T-helper 2 cell treated with Interferon-gamma antibody and Interleukin-4, amounts not matched to agents 100 ng/mL and 5 ng/mL, for 36 hours (primary cell): ENCODE results near the gene PGRMC2. TPM values are rescaled to one million over a fixed set of nuclear protein-coding genes. Genes with fewer than 3 reads are reported as not detected.

Experiments
- intact Hi-C: fragments of 100-400 bp; cut with micrococcal nuclease; formaldehyde crosslinking; loops from one replicate; pipeline ENCODE4 v1.15.1; 2023
- total RNA-seq: library from RNA; stranded (reverse); gene quantifications from 2 replicates; pipeline ENCODE4 v1.2.3, GENCODE V29; 2022

Gene PGRMC2
- total RNA-seq, 1 donor from 2014 or later, result 36.9 TPM

GRCh38 chr4:128299848-128300247, 12.2 kb upstream of the PGRMC2 start:
- intact Hi-C loops, result no loop called here

- intact Hi-C loops, result no loop called here
Measured at GRCh38 chr4:128298852-128299251, 11.2 kb upstream of the PGRMC2 start.

GRCh38 chr4:128298146-128298758, 10.6 kb upstream of the PGRMC2 start:
- intact Hi-C loops, result no loop called here

- intact Hi-C loops, result no loop called here
Measured at GRCh38 chr4:128295255-128295654, 7.6 kb upstream of the PGRMC2 start.

- intact Hi-C loops, result no loop called here
Measured at GRCh38 chr4:128294464-128294863, 6.9 kb upstream of the PGRMC2 start.

- intact Hi-C loops, result no loop called here
Measured at GRCh38 chr4:128292349-128292748, 4.7 kb upstream of the PGRMC2 start.

- intact Hi-C loops, result no loop called here
Measured at GRCh38 chr4:128291096-128291495, 3.5 kb upstream of the PGRMC2 start.

- intact Hi-C loops, result no loop called here
Measured at GRCh38 chr4:128290526-128290925, 2.9 kb upstream of the PGRMC2 start.

GRCh38 chr4:128289523-128290158, 2.0 kb upstream of the PGRMC2 start:
- intact Hi-C loops, result loop anchor here (5.0 kb wide), 2 partner anchors 223 to 573 kb away; no protein-coding TSS in a partner anchor

GRCh38 chr4:128288689-128289106, 1.1 kb upstream of the PGRMC2 start:
- intact Hi-C loops, result loop anchor here (1.0 to 5.0 kb wide), 7 partner anchors 224 to 805 kb away; partner anchors contain the start of genes ABHD18, LARP1B, MFSD8 and PLK4

- intact Hi-C loops, result loop anchor here (1.0 to 5.0 kb wide), 8 partner anchors 97 to 805 kb away; partner anchors contain the start of genes ABHD18, LARP1B, MFSD8 and PLK4
Measured at GRCh38 chr4:128287871-128288688, 467 bp upstream of the PGRMC2 start.

GRCh38 chr4:128286474-128287058, 1.0 kb downstream of the PGRMC2 start:
- intact Hi-C loops, result loop anchor here (2.0 to 5.0 kb wide), 3 partner anchors 96 to 576 kb away; no protein-coding TSS in a partner anchor

GRCh38 chr4:128285085-128285997, 2.3 kb downstream of the PGRMC2 start:
- intact Hi-C loops, result loop anchor here (5.0 kb wide), 2 partner anchors 227 to 577 kb away; no protein-coding TSS in a partner anchor

- intact Hi-C loops, result no loop called here
Measured at GRCh38 chr4:128284317-128284716, 3.3 kb downstream of the PGRMC2 start.

- intact Hi-C loops, result no loop called here
Measured at GRCh38 chr4:128283071-128283470, 4.5 kb downstream of the PGRMC2 start.

- intact Hi-C loops, result no loop called here
Measured at GRCh38 chr4:128282516-128282915, 5.1 kb downstream of the PGRMC2 start.

GRCh38 chr4:128281354-128281753, 6.3 kb downstream of the PGRMC2 start:
- intact Hi-C loops, result no loop called here

- intact Hi-C loops, result no loop called here
Measured at GRCh38 chr4:128279624-128280225, 7.9 kb downstream of the PGRMC2 start.

GRCh38 chr4:128277856-128278255, 9.8 kb downstream of the PGRMC2 start:
- intact Hi-C loops, result no loop called here

GRCh38 chr4:128275346-128275745, 12.3 kb downstream of the PGRMC2 start:
- intact Hi-C loops, result no loop called here
